Measurements from ENCODE around the gene CNFN. TPM values are rescaled to one million over a fixed set of nuclear protein-coding genes. Genes with fewer than 3 reads are reported as not detected.

The CNFN gene
- total RNA-seq, result not detected

- Histone ChIP-seq H3K36me3 (no peaks in the 10 kb centered on the region), H3K27ac (no peak within 1 kb of the TSS), H3K27me3 (peaks cover 19% of the 10 kb centered on the region), H3K4me3 (no peak within 1 kb of the TSS), H3K9me3 (no peaks in the 10 kb centered on the region), H3K4me1 (peaks cover 0 to 6% of the 10 kb centered on the region in 2 donors)
- no peak for TF ChIP-seq CTCF (IDR thresholded peaks at IDR 0.05)
- DNase-seq (ENCODE audit: low spot score in 2 of 2), result no peak
- intact Hi-C loops (cut with DNase I), result no loop called here
Observed at GRCh38 chr19:42389899-42390298, at the start of gene CNFN. TSS of gene CNFN (minus strand) at chr19:42390297. CDS start at chr19:42389037, 1,260 bp downstream.

GRCh38 chr19:42436006-42436405 is 45.9 kb upstream of the CNFN start:
- no peaks in the 10 kb centered on the region for H3K4me1 ChIP-seq
- no peaks in the 10 kb centered on the region for H3K27me3 ChIP-seq
- no peaks in the 10 kb centered on the region for H3K9me3 ChIP-seq
- H3K27ac ChIP-seq, result no peak overlapping the region
- no peaks in the 10 kb centered on the region for H3K36me3 ChIP-seq
- no peak overlapping the region for H3K4me3 ChIP-seq
- TF ChIP-seq CTCF (IDR thresholded peaks at IDR 0.05), result no peak
- intact Hi-C loops (cut with DNase I), result loop anchor here (10.0 kb wide), 1 partner anchor 301 kb away; the partner anchor contains the start of gene POU2F2
- no peak for DNase-seq (ENCODE audit: low spot score in 2 of 2)

- no peak for TF ChIP-seq CTCF (IDR thresholded peaks at IDR 0.05)
- Histone ChIP-seq H3K27me3 (no peaks in the 10 kb centered on the region), H3K9me3 (no peaks in the 10 kb centered on the region), H3K36me3 (no peaks in the 10 kb centered on the region), H3K4me1 (no peaks in the 10 kb centered on the region), H3K27ac (no peak overlapping the region), H3K4me3 (no peak overlapping the region)
- intact Hi-C loops (cut with DNase I), result loop anchor here (10.0 kb wide), 1 partner anchor 301 kb away; the partner anchor contains the start of gene POU2F2
- DNase-seq (ENCODE audit: low spot score in 2 of 2), result no peak
Observed at GRCh38 chr19:42435316-42435715, 45.2 kb upstream of the CNFN start.

GRCh38 chr19:42433503-42434260 is 43.6 kb upstream of the CNFN start:
- no peak overlapping the region for H3K27ac ChIP-seq
- H3K27me3 ChIP-seq, result no peaks in the 10 kb centered on the region
- TF ChIP-seq CTCF (IDR thresholded peaks at IDR 0.05), result peak; percentile 6 to 31 (median 25)
- H3K9me3 ChIP-seq, result no peaks in the 10 kb centered on the region
- intact Hi-C loops (cut with DNase I), result loop anchor here (10.0 kb wide), 1 partner anchor 299 kb away; the partner anchor contains the start of gene POU2F2
- no peak overlapping the region for H3K4me3 ChIP-seq
- no peaks in the 10 kb centered on the region for H3K36me3 ChIP-seq
- peak in 1 of 2 donors; percentile 80 for DNase-seq (ENCODE audit: low spot score in 2 of 2)
- no peaks in the 10 kb centered on the region for H3K4me1 ChIP-seq

- intact Hi-C loops (cut with DNase I), result loop anchor here (10.0 kb wide), 1 partner anchor 297 kb away; the partner anchor contains the start of gene POU2F2
- H3K4me3 ChIP-seq, result no peak overlapping the region
- H3K27ac ChIP-seq, result no peak overlapping the region
- no peak for DNase-seq (ENCODE audit: low spot score in 2 of 2)
- H3K27me3 ChIP-seq, result no peaks in the 10 kb centered on the region
- no peaks in the 10 kb centered on the region for H3K4me1 ChIP-seq
- TF ChIP-seq CTCF (IDR thresholded peaks at IDR 0.05), result no peak
- H3K9me3 ChIP-seq, result no peaks in the 10 kb centered on the region
- H3K36me3 ChIP-seq, result no peaks in the 10 kb centered on the region
Observed at GRCh38 chr19:42431486-42431885, 41.4 kb upstream of the CNFN start.

Data from ascending aorta (tissue), 2 donors.